Measurements from ENCODE around the gene TNK2. TPM values are rescaled to one million over a fixed set of nuclear protein-coding genes. Genes with fewer than 3 reads are reported as not detected.

TNK2 gene
- total and polyA plus RNA-seq, 2 experiments from 2014 or later, result 26.1 to 95.3 TPM

DNA sequence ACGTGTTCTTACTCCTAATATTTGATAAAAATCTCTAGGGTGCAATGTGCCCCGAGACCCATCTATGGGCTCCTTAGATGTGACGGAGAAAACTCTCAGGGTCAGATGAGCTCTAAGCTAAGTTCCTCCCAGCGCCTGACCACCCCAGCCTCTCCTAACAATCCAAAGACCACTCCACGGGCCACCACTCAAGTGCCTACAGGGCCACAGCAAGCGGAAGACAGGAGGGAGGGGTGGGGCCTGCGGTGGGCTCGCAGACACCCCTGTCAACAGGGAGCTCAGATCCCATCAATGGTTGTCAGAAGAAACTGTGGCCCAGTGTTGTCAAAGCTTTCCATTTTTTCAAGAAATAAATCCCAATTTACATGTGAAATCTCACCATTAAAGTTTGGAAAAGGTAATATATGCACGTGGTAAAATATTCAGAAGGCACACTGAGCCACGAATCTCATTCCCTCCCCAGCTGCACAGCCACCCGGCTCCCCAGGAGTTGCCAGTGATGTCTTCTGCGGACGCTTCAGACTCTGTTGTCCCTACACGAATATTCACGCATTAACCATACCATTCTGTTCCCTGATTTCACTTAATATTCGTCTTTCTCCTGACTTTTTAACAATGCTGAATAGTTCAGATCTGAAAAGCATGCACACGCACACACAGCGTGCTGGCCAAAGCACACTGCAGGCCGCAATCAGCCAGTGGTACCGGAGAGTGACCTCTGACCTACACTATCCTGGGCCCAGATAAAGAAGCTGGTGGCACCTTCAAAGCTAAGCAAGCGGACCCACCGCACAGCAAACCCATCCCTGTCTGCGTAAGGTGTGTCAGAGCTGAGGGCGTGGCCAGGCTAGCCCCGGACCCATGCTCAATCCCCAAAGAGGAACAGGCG lies 19.1 kb downstream of the TNK2 start:
- no peak for DNase-seq (ENCODE audit: low read depth in 1 of 2, low spot score in 1 of 2)
- no peak for TF ChIP-seq CTCF (IDR thresholded peaks at IDR 0.05; ENCODE audit: low read depth, low read length)
- Histone ChIP-seq H3K9me3 (ENCODE audit: low read depth) (no peaks in the 10 kb centered on the region), H3K27ac (peak overlapping the region; percentile 31), H3K4me1 (ENCODE audit: low read depth) (peaks cover 90% of the 10 kb centered on the region), H3K36me3 (no peaks in the 10 kb centered on the region), H3K27me3 (no peaks in the 10 kb centered on the region), H3K4me3 (no peak overlapping the region)

DNA sequence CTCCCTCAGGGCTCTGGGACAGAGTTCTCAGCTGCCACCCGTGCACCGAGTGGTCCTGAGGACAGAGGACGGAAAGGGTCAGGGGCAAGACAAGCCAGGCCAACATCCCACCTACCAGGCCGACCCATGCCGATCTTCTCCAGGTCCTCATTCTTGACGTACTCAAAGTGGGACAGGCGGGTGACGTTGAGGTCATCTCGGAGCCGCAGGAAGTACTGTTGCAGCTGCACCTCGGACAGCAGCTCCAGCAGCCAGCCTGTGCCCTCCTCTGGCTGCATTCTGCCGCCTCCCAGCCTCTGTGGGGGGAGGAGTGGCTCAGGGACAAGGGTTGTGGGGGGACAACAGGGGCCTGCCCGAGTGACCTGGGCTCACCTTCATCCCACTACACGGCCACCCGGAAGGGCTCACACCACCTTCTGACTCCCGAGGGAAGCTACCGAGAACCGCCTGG lies 20.0 kb downstream of the TNK2 start:
- Histone ChIP-seq H3K4me3 (no peak overlapping the region), H3K4me1 (ENCODE audit: low read depth) (peaks cover 83% of the 10 kb centered on the region), H3K36me3 (peaks cover 5% of the 10 kb centered on the region), H3K27me3 (no peaks in the 10 kb centered on the region), H3K27ac (peak overlapping the region; percentile 31), H3K9me3 (ENCODE audit: low read depth) (no peaks in the 10 kb centered on the region)
- TF ChIP-seq CTCF (IDR thresholded peaks at IDR 0.05; ENCODE audit: low read depth, low read length), result no peak
- DNase-seq (ENCODE audit: low read depth in 1 of 2, low spot score in 1 of 2), result no peak

GRCh38 chr3:195887670-195888069 lies 20.7 kb downstream of the TNK2 start:
- Histone ChIP-seq H3K27ac (peak overlapping the region; percentile 31), H3K4me1 (ENCODE audit: low read depth) (peaks cover 76% of the 10 kb centered on the region), H3K36me3 (peaks cover 11% of the 10 kb centered on the region), H3K9me3 (ENCODE audit: low read depth) (no peaks in the 10 kb centered on the region), H3K27me3 (no peaks in the 10 kb centered on the region), H3K4me3 (no peak overlapping the region)
- no peak for DNase-seq (ENCODE audit: low read depth in 1 of 2, low spot score in 1 of 2)
- no peak for TF ChIP-seq CTCF (IDR thresholded peaks at IDR 0.05; ENCODE audit: low read depth, low read length)

GRCh38 chr3:195886181-195887141 lies 21.9 kb downstream of the TNK2 start:
- peaks cover 17% of the 10 kb centered on the region for H3K36me3 ChIP-seq
- no peaks in the 10 kb centered on the region for H3K27me3 ChIP-seq
- peaks cover 66% of the 10 kb centered on the region for H3K4me1 ChIP-seq (ENCODE audit: low read depth)
- H3K4me3 ChIP-seq, result no peak overlapping the region
- TF ChIP-seq CTCF (IDR thresholded peaks at IDR 0.05; ENCODE audit: low read depth, low read length), result no peak
- no peaks in the 10 kb centered on the region for H3K9me3 ChIP-seq (ENCODE audit: low read depth)
- peak overlapping the region; percentile 90 for H3K27ac ChIP-seq
- DNase-seq (ENCODE audit: low read depth in 1 of 2, low spot score in 1 of 2), result peak; percentile 68 to 95

DNA sequence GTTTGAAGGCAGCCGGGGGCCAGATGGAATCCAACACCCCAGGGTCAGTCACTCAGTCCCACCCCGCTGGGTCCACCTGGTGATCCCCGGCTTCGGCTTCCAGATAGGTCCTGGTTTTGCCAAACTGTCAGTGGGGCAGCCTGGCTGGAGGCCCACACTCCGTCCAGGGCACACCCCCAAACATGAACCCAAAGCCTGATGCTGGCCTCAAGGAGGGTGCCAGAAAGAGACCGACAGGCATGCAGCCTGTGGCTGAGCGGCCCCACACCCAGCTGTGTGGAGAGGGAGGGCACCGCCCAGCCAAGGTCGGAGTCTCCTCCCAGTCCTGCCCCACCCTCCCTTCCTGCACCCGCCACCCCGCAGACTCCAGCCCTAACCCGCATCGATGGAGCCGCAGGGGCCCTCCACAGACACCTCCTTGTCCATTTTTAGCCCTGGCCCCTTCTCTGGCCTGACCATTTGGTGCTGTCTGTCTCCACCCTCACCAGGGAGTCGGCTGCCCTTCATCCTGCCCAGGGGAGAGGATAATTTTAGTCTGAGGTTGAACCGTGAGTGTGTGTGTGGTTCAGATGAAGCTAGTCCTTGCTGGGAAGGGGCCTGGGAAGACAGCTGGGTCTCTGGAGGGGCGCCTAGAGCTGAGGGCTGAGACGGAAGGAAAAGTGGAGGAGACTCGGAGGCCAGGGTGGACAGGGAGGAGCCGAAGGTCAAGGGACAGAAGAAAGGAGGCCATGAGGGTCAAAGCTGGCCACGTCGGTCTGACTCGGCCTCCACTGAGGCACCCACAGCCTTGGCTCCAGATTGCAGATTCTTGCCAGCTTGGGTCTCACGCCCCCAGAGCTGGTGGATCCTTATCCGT lies 23.1 kb downstream of the TNK2 start:
- no peak overlapping the region for H3K4me3 ChIP-seq

More for the DNA sequence above, 23.1 kb downstream of the TNK2 start:
- H3K4me1 ChIP-seq (ENCODE audit: low read depth), result peaks cover 58% of the 10 kb centered on the region
- H3K27ac ChIP-seq, result peak overlapping the region; percentile 90
- no peaks in the 10 kb centered on the region for H3K9me3 ChIP-seq (ENCODE audit: low read depth)
- TF ChIP-seq CTCF (IDR thresholded peaks at IDR 0.05; ENCODE audit: low read depth, low read length), result no peak
- no peaks in the 10 kb centered on the region for H3K27me3 ChIP-seq
- H3K36me3 ChIP-seq, result peaks cover 17% of the 10 kb centered on the region
- DNase-seq (ENCODE audit: low read depth in 1 of 2, low spot score in 1 of 2), result peak in 1 of 2 donors; percentile 71
